Type B pancreatic cell (in vitro differentiated cells): Measurements from ENCODE around the gene TDRD10. TPM values are rescaled to one million over a fixed set of nuclear protein-coding genes. Genes with fewer than 3 reads are reported as not detected.
"Not testable (repeated sequence)": the region's sequence is repeated elsewhere in the genome, so short reads cannot be mapped to it uniquely, and the experiment has no call there.

ENCODE experiments used
- DNase-seq: peaks from one replicate; pipeline ENCODE4 v3.0.0; 2021; ENCODE audit warnings: mixed read lengths; ENCODE audit not compliant: unreplicated experiment; ENCODE audit errors: extremely low spot score
- H3K27ac Mint-ChIP-seq: 2 replicates; pipeline ENCODE4 v1.8.0; 2021; ENCODE audit warnings: mild to moderate bottlenecking, mixed read lengths
- H3K27me3 Mint-ChIP-seq: 2 replicates; pipeline ENCODE4 v1.8.0; 2021; ENCODE audit warnings: mixed read lengths
- H3K36me3 Mint-ChIP-seq: 2 replicates; pipeline ENCODE4 v1.8.0; 2021; ENCODE audit warnings: mixed read lengths
- H3K4me1 Mint-ChIP-seq: one replicate; pipeline ENCODE4 v1.8.0; 2021; ENCODE audit warnings: mixed read lengths; ENCODE audit not compliant: unreplicated experiment
- H3K4me3 Mint-ChIP-seq: 2 replicates; pipeline ENCODE4 v1.8.0; 2021; ENCODE audit warnings: mild to moderate bottlenecking, mixed read lengths
- H3K9me3 Mint-ChIP-seq: 2 replicates; pipeline ENCODE4 v1.8.0; 2021; ENCODE audit warnings: mixed read lengths
- CTCF ChIP-seq: fragments of 200-600 bp; sonication (generic); conservative IDR thresholded peaks from 2 replicates; pipeline ENCODE4 v1.5.0; 2021; ENCODE audit warnings: antibody characterized with exemption, mild to moderate bottlenecking
- total RNA-seq: library from RNA; stranded (reverse); gene quantifications from 2 replicates; pipeline ENCODE4 v1.2.1, GENCODE V29; 2021; ENCODE audit warnings: low replicate concordance

Gene TDRD10
- total RNA-seq, 1 donor from 2014 or later: not detected

DNA sequence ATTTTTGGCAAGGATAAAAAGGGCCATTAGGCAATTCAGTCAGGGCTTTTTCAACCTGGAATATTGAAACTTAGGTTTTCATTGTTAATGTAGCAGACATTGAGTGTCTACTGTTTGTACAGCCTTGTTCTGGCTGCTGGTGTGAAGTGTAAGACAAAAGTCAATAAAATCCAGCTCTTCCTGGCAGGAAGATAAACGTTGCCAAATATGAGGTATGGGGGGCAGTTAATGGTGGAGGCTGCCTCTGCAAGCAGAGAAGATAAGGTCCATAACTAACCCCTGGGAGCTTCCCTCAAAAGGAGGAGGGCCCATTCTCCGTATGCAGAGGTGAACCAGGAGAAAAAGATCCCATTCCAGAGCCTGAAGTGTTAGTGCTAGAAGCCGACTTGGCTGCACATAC lies 19.7 kb downstream of the TDRD10 start:
- Mint-ChIP-seq H3K9me3 (no peaks in the 10 kb centered on the region), H3K36me3 (no peaks in the 10 kb centered on the region), H3K4me1 (peaks cover 6% of the 10 kb centered on the region), H3K27ac (no peak overlapping the region), H3K27me3 (peaks cover 30% of the 10 kb centered on the region), H3K4me3 (no peak overlapping the region)
- DNase-seq: no peak
- no peak for TF ChIP-seq CTCF

DNA sequence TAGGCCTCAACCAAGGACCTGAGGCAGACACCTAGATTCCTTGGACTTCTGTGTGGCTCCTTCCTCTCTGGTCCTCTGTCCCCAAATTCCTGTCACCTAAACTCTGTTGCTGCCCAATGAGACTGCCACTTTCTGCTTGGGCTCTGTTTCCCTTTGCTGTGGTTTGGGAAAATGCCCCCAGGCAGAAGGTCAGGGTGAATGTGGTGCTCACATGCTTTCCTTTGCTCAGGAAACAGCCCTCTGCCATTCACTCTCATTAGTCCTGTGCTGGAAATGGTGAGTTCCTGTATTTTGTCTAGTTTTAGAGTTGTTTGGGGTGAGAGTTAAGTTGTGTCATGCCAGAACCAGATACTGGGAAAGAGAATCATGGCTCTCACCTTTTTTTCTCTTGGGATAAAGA lies 22.9 kb downstream of the TDRD10 start:
- Mint-ChIP-seq H3K4me3 (no peak overlapping the region), H3K9me3 (no peaks in the 10 kb centered on the region), H3K4me1 (peaks cover 6% of the 10 kb centered on the region), H3K27me3 (peaks cover 15% of the 10 kb centered on the region), H3K36me3 (no peaks in the 10 kb centered on the region), H3K27ac (no peak overlapping the region)
- no peak for TF ChIP-seq CTCF
- no peak for DNase-seq

DNA sequence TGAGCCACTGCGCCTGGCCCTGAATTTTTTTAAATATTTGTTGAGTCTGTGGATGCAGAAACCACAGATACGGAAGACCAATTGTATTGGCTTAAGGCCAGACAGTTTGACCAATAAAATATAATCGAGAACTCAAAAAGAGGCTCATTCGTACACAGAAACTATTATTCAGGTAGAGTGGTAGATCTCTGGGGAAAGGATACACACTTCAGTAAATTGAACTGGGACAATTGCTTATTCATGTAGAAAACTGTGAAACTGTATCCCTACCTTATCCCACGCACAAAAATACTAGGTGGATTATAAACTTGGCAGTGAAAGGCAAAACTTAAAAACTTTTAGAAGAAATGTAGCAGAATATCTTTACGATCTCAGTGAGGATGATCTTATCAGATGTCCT lies 25.2 kb downstream of the TDRD10 start:
- no peak overlapping the region for H3K27ac Mint-ChIP-seq
- peaks cover 8% of the 10 kb centered on the region for H3K27me3 Mint-ChIP-seq
- H3K9me3 Mint-ChIP-seq: no peaks in the 10 kb centered on the region
- no peak for TF ChIP-seq CTCF
- DNase-seq: no peak
- H3K4me1 Mint-ChIP-seq: no peaks in the 10 kb centered on the region
- H3K36me3 Mint-ChIP-seq: no peaks in the 10 kb centered on the region
- no peak overlapping the region for H3K4me3 Mint-ChIP-seq

- no peak overlapping the region for H3K4me3 Mint-ChIP-seq
- H3K9me3 Mint-ChIP-seq: no peaks in the 10 kb centered on the region
- H3K4me1 Mint-ChIP-seq: peaks cover 2% of the 10 kb centered on the region
- no peak for TF ChIP-seq CTCF
- no peak for DNase-seq
- H3K27me3 Mint-ChIP-seq: peaks cover 2% of the 10 kb centered on the region
- H3K27ac Mint-ChIP-seq: no peak overlapping the region
- H3K36me3 Mint-ChIP-seq: no peaks in the 10 kb centered on the region
These were observed 27.3 kb downstream of the TDRD10 start for GRCh38 chr1:154529308-154529707.

DNA sequence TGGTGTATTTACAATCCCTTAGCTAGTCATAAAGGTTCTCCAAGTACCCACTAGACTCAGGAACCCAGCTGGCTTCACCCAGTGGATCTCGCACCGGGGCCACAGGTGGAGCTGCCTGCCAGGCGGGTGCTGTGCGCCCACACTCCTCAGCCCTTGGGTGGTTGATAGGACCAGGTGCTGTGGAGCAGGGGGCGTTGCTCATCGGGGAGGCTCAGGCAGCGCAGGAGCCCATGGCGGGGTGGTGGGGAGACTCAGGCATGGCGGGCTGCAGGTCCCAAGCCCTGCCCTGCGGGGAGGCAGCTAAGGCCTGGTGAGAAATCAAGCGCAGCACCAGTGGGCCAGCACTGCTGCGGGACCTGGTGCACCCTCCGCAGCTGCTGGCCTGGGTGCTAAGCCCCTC lies 29.9 kb downstream of the TDRD10 start:
- H3K9me3 Mint-ChIP-seq, DNase-seq, H3K4me3 Mint-ChIP-seq, H3K36me3 Mint-ChIP-seq, H3K27ac Mint-ChIP-seq, H3K4me1 Mint-ChIP-seq: not testable (repeated sequence)
- H3K27me3 Mint-ChIP-seq: peaks cover 15% of the 10 kb centered on the region

GRCh38 chr1:154533952-154534844 lies 32.2 kb downstream of the TDRD10 start:
- TF ChIP-seq CTCF: peak; percentile 67
- H3K27me3 Mint-ChIP-seq: peaks cover 27% of the 10 kb centered on the region

More at GRCh38 chr1:154533952-154534844, 32.2 kb downstream of the TDRD10 start:
- no peak for DNase-seq
- Mint-ChIP-seq H3K4me3 (no peak overlapping the region), H3K36me3 (no peaks in the 10 kb centered on the region), H3K4me1 (peaks cover 4% of the 10 kb centered on the region), H3K27ac (no peak overlapping the region), H3K9me3 (no peaks in the 10 kb centered on the region)
